DND-41 (cell line): ENCODE data around the gene MFAP4.

Source experiments
- ATAC-seq: fragments of 200-7000 bp; cut with Tn5 transposase; 3 replicates; pipeline ENCODE4 v1.9.1; 2021; ENCODE audit warnings: low read depth; ENCODE audit not compliant: insufficient read depth
- DNase-seq: peaks from one replicate; pipeline ENCODE4 v3.0.0-alpha.2; 2020
- H2AFZ ChIP-seq: 2 replicates; pipeline ENCODE4 v1.6.0; 2012; ENCODE audit warnings: low read depth, low read length
- H3K27ac ChIP-seq: 2 replicates; pipeline ENCODE4 v1.5.1; 2012; ENCODE audit warnings: low read length, inconsistent platforms
- H3K27me3 ChIP-seq: fragments of 200-600 bp; sonication (generic); 2 replicates; pipeline ENCODE4 v1.6.0; 2012; ENCODE audit warnings: low read length, mild to moderate bottlenecking, inconsistent platforms; ENCODE audit not compliant: insufficient read depth, poor library complexity
- H3K36me3 ChIP-seq: 2 replicates; pipeline ENCODE4 v1.5.1; 2012; ENCODE audit warnings: low read length, inconsistent platforms; ENCODE audit not compliant: insufficient read depth
- H3K4me1 ChIP-seq: 2 replicates; pipeline ENCODE4 v1.5.1; 2012; ENCODE audit warnings: mild to moderate bottlenecking, low read length; ENCODE audit not compliant: insufficient read depth
- H3K4me2 ChIP-seq: 2 replicates; pipeline ENCODE4 v1.6.0; 2012; ENCODE audit warnings: mild to moderate bottlenecking, moderate library complexity, low read length, inconsistent platforms; ENCODE audit not compliant: insufficient read depth
- H3K4me3 ChIP-seq, 2 experiments: fragments of 200-600 bp in 1 of 2; shearing (Covaris generic) in 1 of 2; 2 replicates each; pipeline ENCODE4 v1.5.1; 2012 to 2016; ENCODE audit warnings: inconsistent platforms in 2 of 2, low read length in 2 of 2, mild to moderate bottlenecking in 2 of 2, low read depth in 1 of 2, moderate library complexity in 1 of 2
- H3K79me2 ChIP-seq: 2 replicates; pipeline ENCODE4 v1.6.0; 2012; ENCODE audit warnings: low read length, inconsistent platforms; ENCODE audit not compliant: insufficient read depth
- H3K9ac ChIP-seq: 2 replicates; pipeline ENCODE4 v1.6.0; 2012; ENCODE audit warnings: low read depth, mild to moderate bottlenecking, inconsistent platforms, low read length, moderate library complexity
- H3K9me3 ChIP-seq: 2 replicates; pipeline ENCODE4 v1.5.1; 2012; ENCODE audit warnings: low read length, moderate library complexity, mild to moderate bottlenecking, inconsistent platforms; ENCODE audit not compliant: insufficient read depth, severe bottlenecking
- H4K20me1 ChIP-seq: 2 replicates; pipeline ENCODE4 v1.6.0; 2012; ENCODE audit warnings: low read length; ENCODE audit not compliant: insufficient read depth
- CTCF ChIP-seq: IDR thresholded peaks from 2 replicates; pipeline ENCODE4 v1.5.1; 2012; ENCODE audit warnings: borderline replicate concordance, low read length, moderate library complexity, mild to moderate bottlenecking; ENCODE audit not compliant: poor library complexity, severe bottlenecking; ENCODE audit errors: extremely low read depth
- EZH2 ChIP-seq: IDR thresholded peaks from 3 replicates; pipeline ENCODE4 v1.6.1; 2012; ENCODE audit warnings: borderline replicate concordance, low read depth, mild to moderate bottlenecking, moderate library complexity, low read length, inconsistent platforms; ENCODE audit not compliant: severe bottlenecking

Gene MFAP4

GRCh38 chr17:19415806-19416775 is 29.1 kb upstream of the MFAP4 start:
- ATAC-seq (no peak), DNase-seq (no peak)
- peaks cover 9% of the 10 kb centered on the region for H3K27me3 ChIP-seq
- H3K4me2 ChIP-seq = no peak overlapping the region
- H3K9me3 ChIP-seq = no peaks in the 10 kb centered on the region
- H3K27ac ChIP-seq = no peak overlapping the region
- no peaks in the 10 kb centered on the region; the same call in 1 of the 2 replicates for H4K20me1 ChIP-seq
- no peak overlapping the region for H2AFZ ChIP-seq
- H3K9ac ChIP-seq = no peak overlapping the region
- H3K4me1 ChIP-seq = no peaks in the 10 kb centered on the region
- H3K79me2 ChIP-seq = no peaks in the 10 kb centered on the region
- no peak for TF ChIP-seq CTCF
- TF ChIP-seq EZH2 = no peak
- no peaks in the 10 kb centered on the region for H3K36me3 ChIP-seq
- no peak overlapping the region for H3K4me3 ChIP-seq

GRCh38 chr17:19415311-19415710 is 28.3 kb upstream of the MFAP4 start:
- H3K9me3 ChIP-seq = no peaks in the 10 kb centered on the region
- H3K79me2 ChIP-seq = no peaks in the 10 kb centered on the region
- TF ChIP-seq EZH2 (no peak), CTCF (no peak)
- no peak overlapping the region for H3K27ac ChIP-seq
- no peak overlapping the region for H3K4me3 ChIP-seq
- H3K27me3 ChIP-seq = peaks cover 10% of the 10 kb centered on the region
- no peaks in the 10 kb centered on the region for H3K36me3 ChIP-seq
- no peak overlapping the region for H3K4me2 ChIP-seq
- H3K4me1 ChIP-seq = no peaks in the 10 kb centered on the region
- no peak overlapping the region for H2AFZ ChIP-seq
- H3K9ac ChIP-seq = no peak overlapping the region
- ATAC-seq (no peak), DNase-seq (no peak)
- H4K20me1 ChIP-seq = no peaks in the 10 kb centered on the region; the same call in 1 of the 2 replicates

- H3K27ac ChIP-seq = no peak overlapping the region
- H3K4me2 ChIP-seq = no peak overlapping the region
- no peak overlapping the region for H2AFZ ChIP-seq
- DNase-seq (no peak), ATAC-seq (no peak)
- H3K9ac ChIP-seq = no peak overlapping the region
- no peaks in the 10 kb centered on the region for H3K4me1 ChIP-seq
- TF ChIP-seq CTCF = no peak
- no peak for TF ChIP-seq EZH2
- no peaks in the 10 kb centered on the region for H3K9me3 ChIP-seq
- peaks cover 13% of the 10 kb centered on the region for H3K27me3 ChIP-seq
- H3K36me3 ChIP-seq = no peaks in the 10 kb centered on the region
- H3K4me3 ChIP-seq = no peak overlapping the region
- H3K79me2 ChIP-seq = no peaks in the 10 kb centered on the region
- H4K20me1 ChIP-seq = no peaks in the 10 kb centered on the region; the same call in 1 of the 2 replicates
These were observed 27.6 kb upstream of the MFAP4 start for GRCh38 chr17:19414396-19415280.
